ENCODE results near the gene RCC2. TPM values are rescaled to one million over a fixed set of nuclear protein-coding genes. Genes with fewer than 3 reads are reported as not detected.

RCC2 gene
- total RNA-seq, 2 experiments from 2014 or later, result 145 to 147 TPM

DNA sequence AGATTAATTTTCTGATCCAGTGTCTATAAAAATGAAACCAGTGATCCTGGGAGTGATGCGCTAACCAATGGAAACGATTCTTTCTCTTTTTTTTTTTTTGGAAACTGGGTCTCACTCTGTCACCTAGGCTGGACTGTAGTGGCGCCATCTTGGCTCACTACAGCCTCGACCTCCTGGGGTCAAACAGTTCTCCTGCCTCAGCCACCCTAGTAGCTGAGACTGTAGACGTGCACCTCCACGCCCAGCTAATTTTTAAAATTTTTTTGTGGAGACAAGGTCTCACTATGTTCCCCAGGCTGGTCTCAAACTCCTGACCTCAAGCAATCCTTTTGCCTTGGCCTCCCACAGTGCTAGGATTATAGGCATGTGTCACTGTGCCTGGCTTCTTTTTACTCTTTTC, 3.4 kb upstream of the RCC2 start:
- DNase-seq (no peak), ATAC-seq (no peak)
- TF ChIP-seq, protein P1, sequence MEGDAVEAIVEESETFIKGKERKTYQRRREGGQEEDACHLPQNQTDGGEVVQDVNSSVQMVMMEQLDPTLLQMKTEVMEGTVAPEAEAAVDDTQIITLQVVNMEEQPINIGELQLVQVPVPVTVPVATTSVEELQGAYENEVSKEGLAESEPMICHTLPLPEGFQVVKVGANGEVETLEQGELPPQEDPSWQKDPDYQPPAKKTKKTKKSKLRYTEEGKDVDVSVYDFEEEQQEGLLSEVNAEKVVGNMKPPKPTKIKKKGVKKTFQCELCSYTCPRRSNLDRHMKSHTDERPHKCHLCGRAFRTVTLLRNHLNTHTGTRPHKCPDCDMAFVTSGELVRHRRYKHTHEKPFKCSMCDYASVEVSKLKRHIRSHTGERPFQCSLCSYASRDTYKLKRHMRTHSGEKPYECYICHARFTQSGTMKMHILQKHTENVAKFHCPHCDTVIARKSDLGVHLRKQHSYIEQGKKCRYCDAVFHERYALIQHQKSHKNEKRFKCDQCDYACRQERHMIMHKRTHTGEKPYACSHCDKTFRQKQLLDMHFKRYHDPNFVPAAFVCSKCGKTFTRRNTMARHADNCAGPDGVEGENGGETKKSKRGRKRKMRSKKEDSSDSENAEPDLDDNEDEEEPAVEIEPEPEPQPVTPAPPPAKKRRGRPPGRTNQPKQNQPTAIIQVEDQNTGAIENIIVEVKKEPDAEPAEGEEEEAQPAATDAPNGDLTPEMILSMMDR (IDR thresholded peaks at IDR 0.05), result no peak
- H3K9me3 Mint-ChIP-seq, result no peaks in the 10 kb centered on the region
- no peak overlapping the region for H3K4me3 Mint-ChIP-seq
- intact Hi-C loops (cut with micrococcal nuclease), result no loop called here
- peaks cover 19% of the 10 kb centered on the region for H3K4me1 Mint-ChIP-seq (ENCODE audit: low read depth)
- ChIA-PET POLR2A (no interaction called here), CTCF (interaction anchor here (0.9 to 1.7 kb wide), 3 partner anchors 9 to 34 kb away, joined by 3 to 5 read pairs (median 4); no protein-coding TSS in a partner anchor)
- H3K27ac Mint-ChIP-seq, result no peak overlapping the region
- no peaks in the 10 kb centered on the region for H3K27me3 Mint-ChIP-seq
- H3K36me3 Mint-ChIP-seq (ENCODE audit: low read depth), result peaks cover 12% of the 10 kb centered on the region

DNA sequence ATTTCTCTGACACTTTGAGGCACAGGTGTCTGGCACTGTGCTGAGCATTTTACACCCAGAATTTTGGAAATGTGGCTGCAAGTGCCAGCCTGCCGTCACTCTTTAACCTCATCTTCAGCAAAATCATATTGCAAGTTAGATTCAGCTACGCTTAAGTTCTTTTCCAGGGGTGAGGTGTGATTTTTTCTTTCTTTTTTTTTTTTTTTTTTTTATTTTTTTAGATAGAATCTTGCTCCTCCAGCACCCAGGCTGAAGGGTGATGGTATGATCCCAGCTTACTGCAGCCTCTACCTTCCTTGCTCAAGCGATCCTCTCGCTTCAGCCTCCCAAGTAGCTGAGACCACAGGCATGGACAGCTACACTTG, 2.5 kb upstream of the RCC2 start:
- H3K36me3 Mint-ChIP-seq (ENCODE audit: low read depth), result peaks cover 14% of the 10 kb centered on the region
- DNase-seq (no peak), ATAC-seq (no peak)
- H3K4me3 Mint-ChIP-seq, result peak overlapping the region; percentile 95
- no peaks in the 10 kb centered on the region for H3K27me3 Mint-ChIP-seq
- TF ChIP-seq, protein P1 (IDR thresholded peaks at IDR 0.05), result no peak
- intact Hi-C loops (cut with micrococcal nuclease), result no loop called here
- H3K4me1 Mint-ChIP-seq (ENCODE audit: low read depth), result peaks cover 21% of the 10 kb centered on the region
- H3K9me3 Mint-ChIP-seq, result no peaks in the 10 kb centered on the region
- POLR2A ChIA-PET, result interaction anchor here (2.2 kb wide), 1 partner anchor 10 kb away, joined by 7 read pairs; no protein-coding TSS in a partner anchor
- peak overlapping the region; percentile 77 for H3K27ac Mint-ChIP-seq
- CTCF ChIA-PET, result interaction anchor here (0.9 to 1.7 kb wide), 3 partner anchors 10 to 35 kb away, joined by 3 to 5 read pairs (median 4); no protein-coding TSS in a partner anchor

DNA sequence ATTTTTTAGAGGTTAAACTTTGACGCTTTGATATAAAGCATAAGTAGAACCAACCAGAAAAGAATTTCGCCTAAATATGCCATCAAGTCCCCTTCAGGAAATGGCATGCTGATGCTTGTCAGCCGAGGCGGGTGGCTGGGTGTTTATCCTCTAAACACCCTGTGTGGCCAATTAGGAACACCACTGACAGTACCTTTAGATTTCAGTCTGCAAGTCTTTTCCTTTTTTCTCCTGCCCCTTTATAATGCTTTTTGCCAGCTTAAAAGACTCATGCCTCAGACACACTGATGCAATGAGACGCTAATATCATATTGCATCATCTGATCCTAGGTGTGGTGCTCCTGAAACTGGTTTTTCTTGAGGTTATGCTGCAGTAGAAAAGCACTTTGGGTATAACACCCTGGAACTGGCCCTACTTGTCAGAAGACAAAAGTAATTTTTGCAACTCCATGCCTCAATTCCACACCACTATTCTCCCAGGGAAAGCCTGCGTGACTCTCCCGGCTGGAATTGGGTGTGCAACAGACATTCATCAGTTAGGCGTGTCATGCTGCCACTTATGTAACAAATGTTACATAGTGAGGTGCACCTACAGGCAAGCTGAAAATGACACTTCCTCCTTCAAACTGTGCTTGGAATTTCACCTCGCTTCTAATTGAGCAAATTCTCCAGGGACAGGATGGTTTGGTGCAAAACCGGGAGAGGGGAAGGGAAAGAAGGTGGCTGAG, 2.0 kb upstream of the RCC2 start:
- ATAC-seq (no peak), DNase-seq (peak; percentile 37)
- intact Hi-C loops (cut with micrococcal nuclease), result no loop called here
- H3K9me3 Mint-ChIP-seq, result no peaks in the 10 kb centered on the region
- H3K36me3 Mint-ChIP-seq (ENCODE audit: low read depth), result peaks cover 20% of the 10 kb centered on the region
- TF ChIP-seq, protein P1 (IDR thresholded peaks at IDR 0.05), result no peak
- H3K4me3 Mint-ChIP-seq, result peak overlapping the region; percentile 95
- H3K4me1 Mint-ChIP-seq (ENCODE audit: low read depth), result peaks cover 26% of the 10 kb centered on the region
- ChIA-PET CTCF (no interaction called here), POLR2A (interaction anchor here (0.8 to 2.2 kb wide), 3 partner anchors 9 to 27 kb away, joined by 3 to 7 read pairs (median 4); no protein-coding TSS in a partner anchor)
- peak overlapping the region; percentile 77 for H3K27ac Mint-ChIP-seq
- H3K27me3 Mint-ChIP-seq, result no peaks in the 10 kb centered on the region

DNA sequence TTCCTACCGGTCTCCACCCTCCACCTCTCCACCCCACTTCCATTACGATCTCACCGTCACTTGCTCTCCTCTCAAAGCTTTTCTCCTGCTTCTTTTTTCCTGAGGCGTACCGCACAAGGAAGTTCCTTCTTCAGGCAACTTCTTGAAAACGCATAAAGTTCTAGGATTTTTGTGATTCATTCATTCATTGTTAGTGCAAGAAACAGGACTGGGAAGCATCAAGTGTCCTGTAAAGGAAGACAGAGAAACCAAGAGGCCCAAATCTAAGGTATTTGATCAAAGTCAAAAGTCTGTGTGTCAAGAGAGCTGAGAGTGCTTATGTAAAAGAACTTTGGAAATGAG, 1.3 kb upstream of the RCC2 start:
- Mint-ChIP-seq H3K36me3 (ENCODE audit: low read depth) (peaks cover 23% of the 10 kb centered on the region), H3K27ac (peak overlapping the region; percentile 77), H3K9me3 (no peaks in the 10 kb centered on the region), H3K4me3 (peak overlapping the region; percentile 95), H3K4me1 (ENCODE audit: low read depth) (peaks cover 33% of the 10 kb centered on the region), H3K27me3 (no peaks in the 10 kb centered on the region)
- TF ChIP-seq, protein P1 (IDR thresholded peaks at IDR 0.05), result no peak
- ATAC-seq, result no peak
- DNase-seq, result no peak
- ChIA-PET CTCF (interaction anchor here (1.1 to 1.3 kb wide), 2 partner anchors 11 to 24 kb away, joined by 3 to 4 read pairs; no protein-coding TSS in a partner anchor), POLR2A (interaction anchor here (0.8 to 2.2 kb wide), 4 partner anchors 8 to 28 kb away, joined by 3 to 7 read pairs (median 4); no protein-coding TSS in a partner anchor)
- intact Hi-C loops (cut with micrococcal nuclease), result no loop called here

Measured in activated CD8-positive, alpha-beta T cell treated with anti-CD3 and anti-CD28 coated beads for 36 hours (primary cell).